ENCODE results near the gene PHF13. TPM values are rescaled to one million over a fixed set of nuclear protein-coding genes. Genes with fewer than 3 reads are reported as not detected.

The PHF13 gene
- total RNA-seq, 3 donors from 2014 or later (not counting 1 experiment from before 2014, with no cell fraction given), result 7.3 to 14.2 (median 10.9) TPM

DNA sequence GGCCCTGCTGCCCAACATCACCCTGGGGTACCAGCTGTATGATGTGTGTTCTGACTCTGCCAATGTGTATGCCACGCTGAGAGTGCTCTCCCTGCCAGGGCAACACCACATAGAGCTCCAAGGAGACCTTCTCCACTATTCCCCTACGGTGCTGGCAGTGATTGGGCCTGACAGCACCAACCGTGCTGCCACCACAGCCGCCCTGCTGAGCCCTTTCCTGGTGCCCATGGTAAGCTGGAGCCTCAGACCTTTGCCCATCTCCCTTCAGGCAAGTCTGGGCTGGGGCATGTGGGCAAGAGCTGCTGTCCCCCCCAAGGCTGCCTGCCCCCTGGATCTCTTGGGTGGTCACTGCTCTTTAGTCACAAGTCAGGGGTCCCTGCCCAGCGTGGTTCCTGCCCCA is 42.5 kb upstream of the PHF13 start:
- Mint-ChIP-seq H3K9me3 (no peaks in the 10 kb centered on the region), H3K4me1 (no peaks in the 10 kb centered on the region), H3K27me3 (ENCODE audit: low read depth in 2 of 2) (peaks cover 7 to 12% of the 10 kb centered on the region in 2 donors), H3K36me3 (no peaks in the 10 kb centered on the region), H3K27ac (no peak overlapping the region), H3K4me3 (no peak overlapping the region)
- Histone ChIP-seq H3K4me1 (ENCODE audit: control insufficient read depth, insufficient read depth, low read length) (no peaks in the 10 kb centered on the region), H3K4me3 (ENCODE audit: low read length) (no peak overlapping the region), H3K27me3 (ENCODE audit: control insufficient read depth, insufficient read depth, low read length) (no peaks in the 10 kb centered on the region), H3K36me3 (ENCODE audit: control insufficient read depth, insufficient read depth, low read length) (no peaks in the 10 kb centered on the region), H3K27ac (ENCODE audit: low read length) (no peak overlapping the region), H3K9me3 (ENCODE audit: control insufficient read depth, insufficient read depth, low read length) (no peaks in the 10 kb centered on the region)
- intact Hi-C loops (cut with micrococcal nuclease), result no loop called here
- WGBS (ENCODE audit: insufficient coverage), result 73% methylated on average over 5 of the region's 5 CpGs
- no peak for DNase-seq
- TF ChIP-seq, protein P1, sequence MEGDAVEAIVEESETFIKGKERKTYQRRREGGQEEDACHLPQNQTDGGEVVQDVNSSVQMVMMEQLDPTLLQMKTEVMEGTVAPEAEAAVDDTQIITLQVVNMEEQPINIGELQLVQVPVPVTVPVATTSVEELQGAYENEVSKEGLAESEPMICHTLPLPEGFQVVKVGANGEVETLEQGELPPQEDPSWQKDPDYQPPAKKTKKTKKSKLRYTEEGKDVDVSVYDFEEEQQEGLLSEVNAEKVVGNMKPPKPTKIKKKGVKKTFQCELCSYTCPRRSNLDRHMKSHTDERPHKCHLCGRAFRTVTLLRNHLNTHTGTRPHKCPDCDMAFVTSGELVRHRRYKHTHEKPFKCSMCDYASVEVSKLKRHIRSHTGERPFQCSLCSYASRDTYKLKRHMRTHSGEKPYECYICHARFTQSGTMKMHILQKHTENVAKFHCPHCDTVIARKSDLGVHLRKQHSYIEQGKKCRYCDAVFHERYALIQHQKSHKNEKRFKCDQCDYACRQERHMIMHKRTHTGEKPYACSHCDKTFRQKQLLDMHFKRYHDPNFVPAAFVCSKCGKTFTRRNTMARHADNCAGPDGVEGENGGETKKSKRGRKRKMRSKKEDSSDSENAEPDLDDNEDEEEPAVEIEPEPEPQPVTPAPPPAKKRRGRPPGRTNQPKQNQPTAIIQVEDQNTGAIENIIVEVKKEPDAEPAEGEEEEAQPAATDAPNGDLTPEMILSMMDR (IDR thresholded peaks at IDR 0.05), result no peak
- no peak for ATAC-seq

DNA sequence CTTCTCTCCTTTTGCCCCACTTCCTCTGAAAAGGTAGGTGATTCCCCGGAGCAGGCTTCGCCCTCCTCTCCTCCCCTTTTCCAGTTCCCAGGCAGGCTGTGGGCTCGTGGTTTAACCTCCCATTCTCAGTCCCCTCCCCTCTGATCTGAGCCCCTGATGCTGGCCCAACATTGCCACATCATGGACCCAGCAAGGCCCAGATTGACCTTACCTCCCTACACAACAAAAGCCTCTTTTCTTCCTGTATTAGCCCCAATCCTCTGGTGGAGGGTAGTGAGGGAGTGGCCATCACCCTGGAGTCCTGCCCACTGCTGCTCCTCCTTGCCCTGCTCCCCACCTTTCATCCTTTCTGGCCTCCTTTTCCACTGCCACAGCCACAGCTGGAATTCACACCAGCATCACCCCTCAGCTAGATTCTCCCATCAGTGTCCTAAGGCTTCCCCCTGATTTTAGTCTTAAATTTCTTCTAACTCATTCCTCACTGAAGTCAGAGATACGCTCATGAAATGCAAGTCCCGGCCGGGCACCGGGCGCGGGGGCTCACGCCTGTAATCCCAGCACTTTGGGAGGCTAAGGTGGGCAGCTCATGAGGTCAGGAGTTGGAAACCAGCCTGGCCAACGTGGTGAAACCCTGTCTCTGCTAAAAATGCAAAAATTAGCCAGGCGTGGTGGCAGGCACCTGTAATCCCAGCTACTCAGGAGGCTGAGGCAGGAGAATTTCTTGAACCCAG is 40.7 kb upstream of the PHF13 start:
- no peak overlapping the region for H3K4me3 Mint-ChIP-seq
- H3K4me1 ChIP-seq (ENCODE audit: control insufficient read depth, insufficient read depth, low read length), result no peaks in the 10 kb centered on the region
- no peak overlapping the region for H3K27ac Mint-ChIP-seq
- H3K9me3 Mint-ChIP-seq, result no peaks in the 10 kb centered on the region
- TF ChIP-seq, protein P1 (IDR thresholded peaks at IDR 0.05), result no peak
- H3K36me3 ChIP-seq (ENCODE audit: control insufficient read depth, insufficient read depth, low read length), result no peaks in the 10 kb centered on the region
- DNase-seq (no peak), ATAC-seq (no peak)
- WGBS (ENCODE audit: insufficient coverage), result 68% methylated on average over 12 of the region's 12 CpGs
- intact Hi-C loops (cut with micrococcal nuclease), result no loop called here
- no peaks in the 10 kb centered on the region for H3K36me3 Mint-ChIP-seq
- H3K9me3 ChIP-seq (ENCODE audit: control insufficient read depth, insufficient read depth, low read length), result no peaks in the 10 kb centered on the region
- H3K4me1 Mint-ChIP-seq, result no peaks in the 10 kb centered on the region
- H3K27ac ChIP-seq (ENCODE audit: low read length), result no peak overlapping the region
- peaks cover 7 to 12% of the 10 kb centered on the region in 2 donors for H3K27me3 Mint-ChIP-seq (ENCODE audit: low read depth in 2 of 2)
- no peak overlapping the region for H3K4me3 ChIP-seq (ENCODE audit: low read length)
- no peaks in the 10 kb centered on the region for H3K27me3 ChIP-seq (ENCODE audit: control insufficient read depth, insufficient read depth, low read length)

DNA sequence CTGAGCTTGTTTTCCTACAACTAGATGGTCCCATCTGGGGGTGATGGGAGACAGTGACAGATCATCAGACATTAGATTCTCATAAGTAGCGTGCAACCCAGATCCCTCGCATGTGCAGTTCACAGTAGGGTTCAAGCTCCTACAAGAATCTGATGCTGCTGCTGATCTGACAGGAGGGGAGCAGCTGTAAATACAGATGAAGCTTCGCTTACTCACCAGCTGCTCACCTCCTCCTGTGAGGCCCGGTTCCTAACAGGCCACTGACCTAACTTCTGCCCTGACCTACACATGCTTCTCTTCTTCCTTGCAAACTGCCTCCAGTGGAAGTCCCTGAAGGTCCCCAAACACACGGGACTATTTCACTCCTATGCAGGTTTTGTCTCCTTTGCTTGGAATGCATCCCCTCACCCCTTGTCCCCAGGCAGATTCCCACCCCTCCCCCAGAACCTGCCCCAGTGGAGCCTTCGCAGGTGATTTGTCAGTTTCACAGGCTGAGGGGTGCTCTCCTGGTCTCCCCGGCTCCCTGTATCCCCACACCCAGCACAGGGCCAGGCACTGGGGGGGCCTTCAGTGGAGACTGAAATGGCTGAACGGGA is 39.4 kb upstream of the PHF13 start:
- no peak for DNase-seq
- no peaks in the 10 kb centered on the region for H3K27me3 ChIP-seq (ENCODE audit: control insufficient read depth, insufficient read depth, low read length)
- 88% methylated on average over 8 of the region's 8 CpGs for WGBS (ENCODE audit: insufficient coverage)
- Mint-ChIP-seq H3K27ac (no peak overlapping the region), H3K4me1 (peaks cover 0 to 3% of the 10 kb centered on the region in 2 donors), H3K9me3 (no peaks in the 10 kb centered on the region), H3K4me3 (no peak overlapping the region), H3K36me3 (no peaks in the 10 kb centered on the region), H3K27me3 (ENCODE audit: low read depth in 2 of 2) (peaks cover 7 to 10% of the 10 kb centered on the region in 2 donors)
- no peak overlapping the region for H3K4me3 ChIP-seq (ENCODE audit: low read length)
- H3K9me3 ChIP-seq (ENCODE audit: control insufficient read depth, insufficient read depth, low read length), result no peaks in the 10 kb centered on the region
- H3K27ac ChIP-seq (ENCODE audit: low read length), result no peak overlapping the region
- TF ChIP-seq, protein P1 (IDR thresholded peaks at IDR 0.05), result no peak
- H3K36me3 ChIP-seq (ENCODE audit: control insufficient read depth, insufficient read depth, low read length), result no peaks in the 10 kb centered on the region
- H3K4me1 ChIP-seq (ENCODE audit: control insufficient read depth, insufficient read depth, low read length), result peaks cover 2% of the 10 kb centered on the region
- ATAC-seq, result no peak
- intact Hi-C loops (cut with micrococcal nuclease), result no loop called here
